ENCODE results near the gene CLCN1. TPM values are rescaled to one million over a fixed set of nuclear protein-coding genes. Genes with fewer than 3 reads are reported as not detected.

CLCN1 gene
- total RNA-seq, 1 donor from 2014 or later: not detected

GRCh38 chr7:143283381-143283780 is 32.5 kb upstream of the CLCN1 start:
- no peak overlapping the region for H3K4me2 ChIP-seq
- no peak overlapping the region for H3K27ac ChIP-seq
- peaks cover under 1% of the 10 kb centered on the region for H3K79me2 ChIP-seq (ENCODE audit: low read depth)
- no peak overlapping the region for H2AFZ ChIP-seq (replicated peaks)
- Mint-ChIP-seq H3K4me3 (no peak overlapping the region), H3K36me3 (peaks cover 5% of the 10 kb centered on the region), H3K27ac (no peak overlapping the region), H3K4me1 (peaks cover 43% of the 10 kb centered on the region), H3K9me3 (peaks cover 9% of the 10 kb centered on the region), H3K27me3 (ENCODE audit: insufficient read depth, low read depth) (peaks cover 2% of the 10 kb centered on the region)
- no peak for DNase-seq (ENCODE audit: low spot score)
- no peak for TF ChIP-seq EZH2phosphoT487 (IDR thresholded peaks at IDR 0.05)
- no peak for TF ChIP-seq EZH2 (IDR thresholded peaks at IDR 0.05)
- TF ChIP-seq, protein P1, sequence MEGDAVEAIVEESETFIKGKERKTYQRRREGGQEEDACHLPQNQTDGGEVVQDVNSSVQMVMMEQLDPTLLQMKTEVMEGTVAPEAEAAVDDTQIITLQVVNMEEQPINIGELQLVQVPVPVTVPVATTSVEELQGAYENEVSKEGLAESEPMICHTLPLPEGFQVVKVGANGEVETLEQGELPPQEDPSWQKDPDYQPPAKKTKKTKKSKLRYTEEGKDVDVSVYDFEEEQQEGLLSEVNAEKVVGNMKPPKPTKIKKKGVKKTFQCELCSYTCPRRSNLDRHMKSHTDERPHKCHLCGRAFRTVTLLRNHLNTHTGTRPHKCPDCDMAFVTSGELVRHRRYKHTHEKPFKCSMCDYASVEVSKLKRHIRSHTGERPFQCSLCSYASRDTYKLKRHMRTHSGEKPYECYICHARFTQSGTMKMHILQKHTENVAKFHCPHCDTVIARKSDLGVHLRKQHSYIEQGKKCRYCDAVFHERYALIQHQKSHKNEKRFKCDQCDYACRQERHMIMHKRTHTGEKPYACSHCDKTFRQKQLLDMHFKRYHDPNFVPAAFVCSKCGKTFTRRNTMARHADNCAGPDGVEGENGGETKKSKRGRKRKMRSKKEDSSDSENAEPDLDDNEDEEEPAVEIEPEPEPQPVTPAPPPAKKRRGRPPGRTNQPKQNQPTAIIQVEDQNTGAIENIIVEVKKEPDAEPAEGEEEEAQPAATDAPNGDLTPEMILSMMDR (IDR thresholded peaks at IDR 0.05): no peak
- no peaks in the 10 kb centered on the region for H3K36me3 ChIP-seq
- H3K27me3 ChIP-seq: peaks cover 12% of the 10 kb centered on the region
- H3K9me3 ChIP-seq (ENCODE audit: low read depth): peaks cover 6% of the 10 kb centered on the region
- no peak overlapping the region for H3K4me3 ChIP-seq
- H3K4me1 ChIP-seq: peaks cover 10% of the 10 kb centered on the region
- H3F3A ChIP-seq (ENCODE audit: low read depth): no peaks in the 10 kb centered on the region
- no peak overlapping the region for H3K9ac ChIP-seq
- H4K20me1 ChIP-seq (ENCODE audit: low read depth): no peaks in the 10 kb centered on the region

DNA sequence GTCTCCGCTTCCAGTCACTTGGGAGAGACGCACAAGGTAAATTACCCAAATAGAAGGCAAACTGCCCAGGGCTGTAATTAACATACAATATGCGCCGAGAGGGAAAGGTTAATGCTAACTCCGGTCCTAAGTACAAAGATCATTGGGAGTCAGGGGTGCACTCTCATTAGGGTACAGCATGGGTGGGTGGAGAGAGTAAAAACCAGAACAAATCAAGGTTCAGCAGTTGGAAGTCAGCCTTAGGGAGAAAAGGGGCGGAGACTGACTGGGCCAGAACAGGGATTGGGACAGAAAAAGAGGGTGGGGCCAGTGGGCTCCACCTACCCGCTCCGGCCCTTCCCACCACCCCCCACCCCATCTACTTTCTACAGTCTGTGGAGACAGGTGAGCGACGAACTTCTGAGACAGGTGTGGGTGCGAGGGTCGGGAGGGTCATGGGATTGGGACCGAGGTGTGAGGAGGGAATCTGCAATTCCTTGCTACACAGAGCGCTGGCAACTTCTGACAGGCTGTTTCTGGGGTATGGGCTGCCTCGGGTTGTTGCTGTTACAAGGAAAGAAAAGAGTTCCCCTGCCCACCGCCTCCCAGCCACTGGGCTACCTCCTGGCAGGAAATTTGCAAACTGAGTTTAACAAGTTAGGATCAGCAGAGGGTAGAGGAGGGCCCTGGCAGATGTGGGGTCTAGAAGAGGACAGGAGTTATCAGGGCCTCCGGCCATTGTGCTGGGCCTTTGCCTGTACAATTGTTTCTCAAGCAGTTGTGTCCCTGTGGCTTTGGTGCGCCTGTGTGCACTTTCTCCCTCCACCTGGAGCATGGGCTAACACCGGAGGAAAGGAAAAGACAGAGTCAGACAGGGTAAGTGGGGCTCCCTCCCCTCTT is 31.1 kb upstream of the CLCN1 start, which contains the start of gene TMEM139:
TMEM139 (plus strand) TSS at position 368 of the 879 bp plus-strand sequence. CDS start 1,000 bp downstream, outside the sequence.
- H3K4me2 ChIP-seq: peak within 1 kb of the TSS; percentile 32
- peaks cover 15% of the 10 kb centered on the region for H3K79me2 ChIP-seq (ENCODE audit: low read depth)
- H3K36me3 ChIP-seq: no peaks in the 10 kb centered on the region
- no peak for TF ChIP-seq EZH2phosphoT487 (IDR thresholded peaks at IDR 0.05)
- TF ChIP-seq EZH2 (IDR thresholded peaks at IDR 0.05): no peak
- TF ChIP-seq, protein P1 (IDR thresholded peaks at IDR 0.05): no peak
- H4K20me1 ChIP-seq (ENCODE audit: low read depth): peaks cover 7% of the 10 kb centered on the region
- no peak within 1 kb of the TSS for H3K27ac ChIP-seq
- Mint-ChIP-seq H3K36me3 (peaks cover 5% of the 10 kb centered on the region), H3K27me3 (ENCODE audit: insufficient read depth, low read depth) (peaks cover 2% of the 10 kb centered on the region), H3K4me3 (peak within 1 kb of the TSS; percentile 54), H3K4me1 (peaks cover 42% of the 10 kb centered on the region), H3K9me3 (peaks cover 9% of the 10 kb centered on the region), H3K27ac (no peak within 1 kb of the TSS)
- peaks cover 8% of the 10 kb centered on the region for H3K4me1 ChIP-seq
- H3K9ac ChIP-seq: no peak within 1 kb of the TSS
- DNase-seq (ENCODE audit: low spot score): peak; percentile 51
- H3K4me3 ChIP-seq: no peak within 1 kb of the TSS
- H3K9me3 ChIP-seq (ENCODE audit: low read depth): peaks cover 6% of the 10 kb centered on the region
- H2AFZ ChIP-seq (replicated peaks): peak within 1 kb of the TSS; percentile 30
- no peaks in the 10 kb centered on the region for H3F3A ChIP-seq (ENCODE audit: low read depth)
- H3K27me3 ChIP-seq: peaks cover 12% of the 10 kb centered on the region

GRCh38 chr7:143285470-143285778 is 30.5 kb upstream of the CLCN1 start:
- H2AFZ ChIP-seq (replicated peaks): peak overlapping the region; percentile 30
- H3K27ac Mint-ChIP-seq: no peak overlapping the region

More at GRCh38 chr7:143285470-143285778, 30.5 kb upstream of the CLCN1 start:
- TF ChIP-seq EZH2 (IDR thresholded peaks at IDR 0.05): no peak
- TF ChIP-seq, protein P1 (IDR thresholded peaks at IDR 0.05): no peak
- no peak for TF ChIP-seq EZH2phosphoT487 (IDR thresholded peaks at IDR 0.05)
- Histone ChIP-seq H4K20me1 (ENCODE audit: low read depth) (peaks cover 13% of the 10 kb centered on the region), H3K4me3 (no peak overlapping the region), H3K4me2 (peak overlapping the region; percentile 32), H3K79me2 (ENCODE audit: low read depth) (peaks cover 21% of the 10 kb centered on the region), H3K27ac (no peak overlapping the region), H3K36me3 (no peaks in the 10 kb centered on the region), H3K9me3 (ENCODE audit: low read depth) (peaks cover 6% of the 10 kb centered on the region), H3K4me1 (peaks cover 14% of the 10 kb centered on the region), H3F3A (ENCODE audit: low read depth) (no peaks in the 10 kb centered on the region), H3K9ac (no peak overlapping the region), H3K27me3 (peaks cover 12% of the 10 kb centered on the region)
- DNase-seq (ENCODE audit: low spot score): no peak
- H3K9me3 Mint-ChIP-seq: peaks cover 9% of the 10 kb centered on the region
- peaks cover 40% of the 10 kb centered on the region for H3K4me1 Mint-ChIP-seq
- peaks cover 2% of the 10 kb centered on the region for H3K27me3 Mint-ChIP-seq (ENCODE audit: insufficient read depth, low read depth)
- H3K36me3 Mint-ChIP-seq: peaks cover 5% of the 10 kb centered on the region
- H3K4me3 Mint-ChIP-seq: no peak overlapping the region
